ENCODE results near the gene TBC1D5.

The TBC1D5 gene

DNA sequence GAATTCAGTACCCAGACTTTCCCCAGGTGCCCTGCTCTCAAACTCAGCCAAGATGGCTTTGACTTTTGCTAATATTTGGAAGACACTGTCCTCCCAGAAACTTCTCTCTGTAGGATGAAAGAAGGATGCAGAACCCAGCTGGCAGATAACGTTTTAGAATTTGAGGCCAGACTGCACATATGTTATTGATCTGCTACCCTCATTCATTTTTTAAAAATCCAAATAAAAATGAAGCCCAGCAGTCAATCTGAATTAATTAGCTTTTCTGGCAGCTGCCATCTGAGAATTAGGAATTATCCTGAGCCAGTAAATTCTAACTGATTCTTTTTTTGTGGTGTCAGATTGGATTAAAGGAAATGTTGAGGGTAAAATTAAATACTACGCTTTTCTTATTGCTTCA, 621.1 kb downstream of the TBC1D5 start:
- H3K4me3 ChIP-seq (ENCODE audit: low read depth, low read length), result no peak overlapping the region
- no peak for DNase-seq (ENCODE audit: low read depth)
- TF ChIP-seq, protein P1, sequence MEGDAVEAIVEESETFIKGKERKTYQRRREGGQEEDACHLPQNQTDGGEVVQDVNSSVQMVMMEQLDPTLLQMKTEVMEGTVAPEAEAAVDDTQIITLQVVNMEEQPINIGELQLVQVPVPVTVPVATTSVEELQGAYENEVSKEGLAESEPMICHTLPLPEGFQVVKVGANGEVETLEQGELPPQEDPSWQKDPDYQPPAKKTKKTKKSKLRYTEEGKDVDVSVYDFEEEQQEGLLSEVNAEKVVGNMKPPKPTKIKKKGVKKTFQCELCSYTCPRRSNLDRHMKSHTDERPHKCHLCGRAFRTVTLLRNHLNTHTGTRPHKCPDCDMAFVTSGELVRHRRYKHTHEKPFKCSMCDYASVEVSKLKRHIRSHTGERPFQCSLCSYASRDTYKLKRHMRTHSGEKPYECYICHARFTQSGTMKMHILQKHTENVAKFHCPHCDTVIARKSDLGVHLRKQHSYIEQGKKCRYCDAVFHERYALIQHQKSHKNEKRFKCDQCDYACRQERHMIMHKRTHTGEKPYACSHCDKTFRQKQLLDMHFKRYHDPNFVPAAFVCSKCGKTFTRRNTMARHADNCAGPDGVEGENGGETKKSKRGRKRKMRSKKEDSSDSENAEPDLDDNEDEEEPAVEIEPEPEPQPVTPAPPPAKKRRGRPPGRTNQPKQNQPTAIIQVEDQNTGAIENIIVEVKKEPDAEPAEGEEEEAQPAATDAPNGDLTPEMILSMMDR (IDR thresholded peaks at IDR 0.05; ENCODE audit: insufficient read depth, low read depth, low read length, missing control alignments), result no peak

DNA sequence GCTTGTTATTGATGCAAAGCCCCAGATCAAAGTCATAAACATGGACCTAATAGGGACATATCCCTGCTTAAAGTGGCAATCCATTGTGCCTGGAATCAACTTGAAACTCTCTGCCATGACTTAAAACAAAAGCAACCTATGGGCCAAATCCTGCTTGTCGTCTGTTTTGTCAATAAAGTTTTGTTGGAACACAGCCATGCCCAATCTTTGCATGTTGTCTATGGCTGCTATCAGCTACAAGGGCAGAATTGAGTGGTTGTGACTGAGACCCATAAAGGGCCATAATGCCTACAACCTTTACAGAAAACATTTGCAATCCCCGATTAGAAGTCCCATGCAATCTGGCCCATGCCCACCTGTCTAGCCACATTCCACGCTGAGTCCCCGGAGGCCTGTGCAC, 622.3 kb downstream of the TBC1D5 start:
- TF ChIP-seq, protein P1 (IDR thresholded peaks at IDR 0.05; ENCODE audit: insufficient read depth, low read depth, low read length, missing control alignments), result no peak
- H3K4me3 ChIP-seq (ENCODE audit: low read depth, low read length), result no peak overlapping the region
- DNase-seq (ENCODE audit: low read depth), result no peak

DNA sequence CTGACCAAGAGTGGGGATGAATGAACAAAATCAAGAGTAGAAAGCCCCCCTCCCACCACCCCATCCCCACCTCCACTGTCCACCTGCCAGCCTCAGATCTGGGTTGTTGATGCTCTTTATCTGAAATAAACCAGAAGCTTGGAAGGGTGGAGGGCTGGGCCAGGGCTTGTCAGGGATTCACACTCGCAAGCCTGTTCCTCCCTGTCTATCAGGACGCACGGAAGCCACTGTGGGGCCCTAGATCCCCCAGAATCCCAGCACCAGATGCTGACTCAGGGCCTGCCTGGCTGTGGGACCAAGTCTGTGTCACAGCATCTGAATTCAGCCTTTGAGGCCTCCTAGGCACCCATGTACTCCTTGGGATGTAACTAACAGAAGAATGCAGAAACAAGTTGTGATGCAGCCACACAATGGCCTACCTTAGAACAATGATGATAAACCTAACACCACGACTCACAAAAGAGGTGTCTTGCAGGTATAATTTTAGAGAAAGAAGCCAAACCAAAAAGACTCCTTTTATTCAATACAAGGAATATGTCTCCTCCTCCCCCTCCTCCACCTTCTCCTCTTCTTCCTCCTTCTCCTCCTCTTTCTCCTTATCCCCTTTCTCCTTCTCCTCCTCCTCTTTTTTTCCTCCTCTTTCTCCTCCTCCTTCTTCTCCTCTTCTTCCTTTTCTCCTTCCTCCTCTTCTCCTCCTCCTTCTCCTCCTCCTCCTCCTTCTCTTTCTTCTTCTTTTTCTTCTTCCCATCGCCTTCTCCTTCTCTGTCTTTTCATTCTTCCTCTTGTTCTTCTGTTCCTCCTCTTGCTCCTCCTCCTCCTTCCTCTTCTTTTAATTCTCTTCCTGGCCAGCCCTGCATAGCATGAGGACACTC, 623.0 kb downstream of the TBC1D5 start:
- H3K4me3 ChIP-seq (ENCODE audit: low read depth, low read length), result no peak overlapping the region
- TF ChIP-seq, protein P1 (IDR thresholded peaks at IDR 0.05; ENCODE audit: insufficient read depth, low read depth, low read length, missing control alignments), result no peak
- DNase-seq (ENCODE audit: low read depth), result no peak

DNA sequence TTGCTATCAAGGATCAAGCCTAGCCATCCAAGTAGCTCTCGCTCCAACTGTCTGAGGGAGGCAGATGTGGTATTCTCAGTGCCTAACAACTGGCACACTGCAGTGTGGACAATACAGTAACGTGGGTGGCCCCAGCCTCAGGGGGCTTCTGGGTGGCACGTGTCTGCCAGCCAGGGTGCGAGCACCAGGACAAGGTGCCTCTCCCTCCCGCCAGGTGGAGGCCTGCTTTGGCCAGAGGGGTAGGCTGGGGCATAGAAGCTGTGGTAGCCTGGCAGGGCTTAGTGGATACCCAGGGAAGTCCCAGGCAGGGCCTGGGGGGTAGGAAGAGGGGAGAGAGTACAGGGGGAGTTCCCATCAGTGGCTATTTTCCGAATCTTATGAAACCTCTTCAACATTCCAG, 623.7 kb downstream of the TBC1D5 start:
- TF ChIP-seq, protein P1 (IDR thresholded peaks at IDR 0.05; ENCODE audit: insufficient read depth, low read depth, low read length, missing control alignments), result no peak
- DNase-seq (ENCODE audit: low read depth), result peak; percentile 45
- H3K4me3 ChIP-seq (ENCODE audit: low read depth, low read length), result no peak overlapping the region

DNA sequence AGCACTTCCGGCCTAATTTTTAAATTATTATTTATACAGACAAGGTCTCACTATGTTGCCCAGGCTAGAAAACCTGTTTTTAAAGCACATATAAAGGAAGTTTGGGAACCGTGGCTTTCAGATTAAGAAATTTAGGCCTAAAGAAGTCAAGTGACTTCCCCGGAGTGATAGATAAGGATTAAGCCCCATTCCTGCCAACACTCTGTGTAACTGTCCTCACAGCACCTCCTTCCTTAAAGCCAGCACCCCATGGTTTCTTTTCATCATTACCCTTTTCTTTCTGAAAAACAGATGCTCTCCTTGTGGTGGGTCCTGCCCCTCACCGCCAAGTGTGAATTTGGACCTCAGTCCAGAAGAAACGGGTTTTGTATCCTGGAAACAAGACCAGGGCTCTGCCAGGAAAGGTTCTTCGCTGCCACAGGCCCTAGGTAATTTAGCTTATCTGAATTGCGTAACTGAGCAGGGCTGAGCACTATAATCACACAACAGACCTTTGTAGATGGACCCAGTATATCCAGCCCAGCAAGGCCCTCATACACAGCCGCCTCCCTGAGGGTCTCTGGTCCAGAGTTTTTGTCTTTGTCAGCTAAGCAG, 626.3 kb downstream of the TBC1D5 start:
- TF ChIP-seq, protein P1 (IDR thresholded peaks at IDR 0.05; ENCODE audit: insufficient read depth, low read depth, low read length, missing control alignments), result no peak
- H3K4me3 ChIP-seq (ENCODE audit: low read depth, low read length), result no peak overlapping the region
- DNase-seq (ENCODE audit: low read depth), result no peak

DNA sequence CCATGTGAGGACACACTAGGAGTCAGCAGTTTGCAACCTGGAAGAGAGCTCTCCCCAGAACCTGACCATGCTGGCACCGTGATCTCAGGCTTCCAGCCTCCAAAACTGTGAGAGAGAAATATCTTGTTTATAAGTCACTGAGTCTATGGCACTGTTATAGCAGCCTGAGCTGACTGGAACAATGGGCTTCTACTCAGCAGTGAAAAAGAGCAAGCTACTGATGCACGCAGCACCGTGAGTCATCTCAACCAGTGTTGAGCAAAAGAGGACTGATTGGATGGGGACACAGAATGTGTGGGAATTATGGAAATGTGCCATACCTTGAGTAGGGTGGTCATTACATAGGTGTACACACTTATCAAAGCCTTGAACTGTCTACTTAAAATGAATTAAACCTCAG, 627.2 kb downstream of the TBC1D5 start:
- no peak for DNase-seq (ENCODE audit: low read depth)
- TF ChIP-seq, protein P1 (IDR thresholded peaks at IDR 0.05; ENCODE audit: insufficient read depth, low read depth, low read length, missing control alignments), result no peak
- no peak overlapping the region for H3K4me3 ChIP-seq (ENCODE audit: low read depth, low read length)

All from GM12865 (cell line).